ENCODE results near the gene EPB41L2. TPM values are rescaled to one million over a fixed set of nuclear protein-coding genes. Genes with fewer than 3 reads are reported as not detected.

The EPB41L2 gene
- total and polyA plus RNA-seq, 8 donors = 13.0 to 63.0 (median 17.4) TPM

- no peak for ATAC-seq
- Histone ChIP-seq H3K4me1 (peaks cover 0 to 9% (median 0%) of the 10 kb centered on the region in 3 donors), H3K27me3 (no peaks in the 10 kb centered on the region), H3K9me3 (no peaks in the 10 kb centered on the region), H3K27ac (no peak overlapping the region), H3K4me3 (no peak overlapping the region), H3K36me3 (no peaks in the 10 kb centered on the region)
- TF ChIP-seq CTCF (IDR thresholded peaks at IDR 0.05) = no peak
- intact Hi-C loops (cut with DNase I) = no loop called here
- DNase-seq = no peak
- no peak for FAIRE-seq
- 94 to 98% methylated on average over 8 of the region's 8 CpGs for WGBS, 2 donors
These were observed 77.9 kb downstream of the EPB41L2 start for GRCh38 chr6:130985115-130985514.

- Histone ChIP-seq H3K4me3 (no peak overlapping the region), H3K36me3 (no peaks in the 10 kb centered on the region), H3K4me1 (peaks cover 0 to 9% (median 0%) of the 10 kb centered on the region in 3 donors), H3K27ac (no peak overlapping the region), H3K27me3 (no peaks in the 10 kb centered on the region), H3K9me3 (no peaks in the 10 kb centered on the region)
- ATAC-seq = no peak
- intact Hi-C loops (cut with DNase I) = no loop called here
- 87 to 93% methylated on average over 6 of the region's 6 CpGs for WGBS, 2 donors
- FAIRE-seq = no peak
- DNase-seq = no peak
- no peak for TF ChIP-seq CTCF (IDR thresholded peaks at IDR 0.05)
These were observed 80.0 kb downstream of the EPB41L2 start for GRCh38 chr6:130982941-130983456.

- no peak for FAIRE-seq
- DNase-seq = no peak
- Histone ChIP-seq H3K4me1 (peaks cover 0 to 9% (median 0%) of the 10 kb centered on the region in 3 donors), H3K27ac (no peak overlapping the region), H3K36me3 (no peaks in the 10 kb centered on the region), H3K27me3 (no peaks in the 10 kb centered on the region), H3K4me3 (no peak overlapping the region), H3K9me3 (no peaks in the 10 kb centered on the region)
- ATAC-seq = no peak
- intact Hi-C loops (cut with DNase I) = no loop called here
- WGBS, 2 donors = 82 to 84% methylated on average over 1 of the region's 1 CpG
- TF ChIP-seq CTCF (IDR thresholded peaks at IDR 0.05) = no peak
These were observed 80.9 kb downstream of the EPB41L2 start for GRCh38 chr6:130982135-130982534.

GRCh38 chr6:130981409-130981808 lies 81.6 kb downstream of the EPB41L2 start:
- H3K27ac ChIP-seq = no peak overlapping the region
- TF ChIP-seq CTCF (IDR thresholded peaks at IDR 0.05) = no peak
- H3K9me3 ChIP-seq = no peaks in the 10 kb centered on the region
- no peaks in the 10 kb centered on the region for H3K27me3 ChIP-seq
- ATAC-seq = peak in 2 of 4 donors; percentile 15 to 23
- no peak overlapping the region for H3K4me3 ChIP-seq
- no peak for DNase-seq
- H3K4me1 ChIP-seq = peaks cover 0 to 9% (median 0%) of the 10 kb centered on the region in 3 donors
- no peaks in the 10 kb centered on the region for H3K36me3 ChIP-seq
- FAIRE-seq = no peak
- intact Hi-C loops (cut with DNase I) = no loop called here

- intact Hi-C loops (cut with DNase I) = no loop called here
- Histone ChIP-seq H3K4me1 (peaks cover 0 to 9% (median 0%) of the 10 kb centered on the region in 3 donors), H3K27me3 (no peaks in the 10 kb centered on the region), H3K36me3 (no peaks in the 10 kb centered on the region), H3K9me3 (no peaks in the 10 kb centered on the region), H3K4me3 (no peak overlapping the region), H3K27ac (no peak overlapping the region)
- no peak for DNase-seq
- WGBS, 2 donors = 86 to 92% methylated on average over 5 of the region's 5 CpGs
- peak in 2 of 4 donors; percentile 23 to 42 for ATAC-seq
- no peak for FAIRE-seq
- no peak for TF ChIP-seq CTCF (IDR thresholded peaks at IDR 0.05)
These were observed 82.6 kb downstream of the EPB41L2 start for GRCh38 chr6:130980310-130981032.

Measured in pancreas (tissue), 10 donors.